HG03196 (cell line): ENCODE measurements around the gene TRAPPC3L.

ENCODE experiments used
- ATAC-seq: cut with Tn5 transposase; IDR thresholded peaks from one replicate; pipeline ENCODE4 v1.9.1; 2021; ENCODE audit not compliant: unreplicated experiment

Gene TRAPPC3L

GRCh38 chr6:116560130-116560529 is 14.6 kb upstream of the TRAPPC3L start:
- no peak for ATAC-seq

- ATAC-seq: no peak
Observed at GRCh38 chr6:116557893-116558292, 12.4 kb upstream of the TRAPPC3L start.

GRCh38 chr6:116556814-116557415 is 11.4 kb upstream of the TRAPPC3L start:
- ATAC-seq: no peak

- ATAC-seq: no peak
Observed at GRCh38 chr6:116556065-116556464, 10.6 kb upstream of the TRAPPC3L start.

GRCh38 chr6:116553451-116553850 is 8.0 kb upstream of the TRAPPC3L start, which contains the start of gene CALHM4:
Gene CALHM4 (plus strand): TSS chr6:116553751. CDS start chr6:116553794, 43 bp downstream.
- ATAC-seq: no peak

- no peak for ATAC-seq
Observed at GRCh38 chr6:116550796-116551195, 5.3 kb upstream of the TRAPPC3L start.

- ATAC-seq: no peak
Observed at GRCh38 chr6:116547358-116547757, 1.9 kb upstream of the TRAPPC3L start.

GRCh38 chr6:116543149-116543548 is 2.3 kb downstream of the TRAPPC3L start:
- ATAC-seq: no peak

- ATAC-seq: no peak
Observed at GRCh38 chr6:116542426-116542825, 3.1 kb downstream of the TRAPPC3L start.

GRCh38 chr6:116536216-116536621 is 9.3 kb downstream of the TRAPPC3L start:
- no peak for ATAC-seq

GRCh38 chr6:116535109-116535508 is 10.4 kb downstream of the TRAPPC3L start:
- no peak for ATAC-seq

GRCh38 chr6:116533233-116533957 is 12.1 kb downstream of the TRAPPC3L start:
- no peak for ATAC-seq

- peak; percentile 72 for ATAC-seq
Observed at GRCh38 chr6:116531675-116532570, 13.6 kb downstream of the TRAPPC3L start.

GRCh38 chr6:116530436-116530835 is 15.0 kb downstream of the TRAPPC3L start:
- no peak for ATAC-seq

- no peak for ATAC-seq
Observed at GRCh38 chr6:116529466-116530290, 15.8 kb downstream of the TRAPPC3L start.

GRCh38 chr6:116528780-116529179 is 16.7 kb downstream of the TRAPPC3L start:
- no peak for ATAC-seq

GRCh38 chr6:116528133-116528532 is 17.4 kb downstream of the TRAPPC3L start:
- ATAC-seq: no peak

- no peak for ATAC-seq
Observed at GRCh38 chr6:116524236-116524635, 21.2 kb downstream of the TRAPPC3L start.

- no peak for ATAC-seq
Observed at GRCh38 chr6:116522896-116523295, 22.6 kb downstream of the TRAPPC3L start.

GRCh38 chr6:116518621-116519368 is 26.7 kb downstream of the TRAPPC3L start:
- no peak for ATAC-seq
